ENCODE data around the gene BMP2.

DNA sequence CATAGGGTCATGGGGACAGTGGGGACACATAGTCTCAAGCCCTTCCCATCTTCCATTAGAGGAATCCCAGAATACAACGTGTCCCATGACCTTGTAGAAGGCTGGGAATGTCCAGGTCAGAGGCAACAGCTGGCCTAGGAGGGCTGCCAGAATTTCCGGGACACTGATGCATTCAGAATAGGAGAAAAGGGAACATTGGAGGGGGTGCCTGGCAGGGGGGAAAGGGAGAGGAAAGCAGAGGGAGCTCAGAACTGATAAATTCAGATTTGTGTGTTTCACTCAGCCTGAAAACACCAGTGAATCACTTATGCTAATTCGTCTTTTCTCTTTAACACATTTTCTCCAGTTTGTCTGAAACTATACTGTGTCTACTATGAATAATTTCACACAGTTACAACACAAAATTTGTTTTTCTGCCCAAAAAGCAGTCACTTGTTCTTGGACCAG is 35.5 kb upstream of the BMP2 start:
- TF ChIP-seq EZH2 (IDR thresholded peaks at IDR 0.05; ENCODE audit: borderline replicate concordance, low read length): no peak
- TF ChIP-seq, protein P1, sequence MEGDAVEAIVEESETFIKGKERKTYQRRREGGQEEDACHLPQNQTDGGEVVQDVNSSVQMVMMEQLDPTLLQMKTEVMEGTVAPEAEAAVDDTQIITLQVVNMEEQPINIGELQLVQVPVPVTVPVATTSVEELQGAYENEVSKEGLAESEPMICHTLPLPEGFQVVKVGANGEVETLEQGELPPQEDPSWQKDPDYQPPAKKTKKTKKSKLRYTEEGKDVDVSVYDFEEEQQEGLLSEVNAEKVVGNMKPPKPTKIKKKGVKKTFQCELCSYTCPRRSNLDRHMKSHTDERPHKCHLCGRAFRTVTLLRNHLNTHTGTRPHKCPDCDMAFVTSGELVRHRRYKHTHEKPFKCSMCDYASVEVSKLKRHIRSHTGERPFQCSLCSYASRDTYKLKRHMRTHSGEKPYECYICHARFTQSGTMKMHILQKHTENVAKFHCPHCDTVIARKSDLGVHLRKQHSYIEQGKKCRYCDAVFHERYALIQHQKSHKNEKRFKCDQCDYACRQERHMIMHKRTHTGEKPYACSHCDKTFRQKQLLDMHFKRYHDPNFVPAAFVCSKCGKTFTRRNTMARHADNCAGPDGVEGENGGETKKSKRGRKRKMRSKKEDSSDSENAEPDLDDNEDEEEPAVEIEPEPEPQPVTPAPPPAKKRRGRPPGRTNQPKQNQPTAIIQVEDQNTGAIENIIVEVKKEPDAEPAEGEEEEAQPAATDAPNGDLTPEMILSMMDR (IDR thresholded peaks at IDR 0.05; ENCODE audit: low read length): no peak

Measured in OCI-LY1 (cell line).